ENCODE results near the gene MINDY3. TPM values are rescaled to one million over a fixed set of nuclear protein-coding genes. Genes with fewer than 3 reads are reported as not detected.
"Not testable (repeated sequence)": the region's sequence is repeated elsewhere in the genome, so short reads cannot be mapped to it uniquely, and the experiment has no call there.

Gene MINDY3
- total RNA-seq, 1 donor from 2014 or later: 26.3 TPM

DNA sequence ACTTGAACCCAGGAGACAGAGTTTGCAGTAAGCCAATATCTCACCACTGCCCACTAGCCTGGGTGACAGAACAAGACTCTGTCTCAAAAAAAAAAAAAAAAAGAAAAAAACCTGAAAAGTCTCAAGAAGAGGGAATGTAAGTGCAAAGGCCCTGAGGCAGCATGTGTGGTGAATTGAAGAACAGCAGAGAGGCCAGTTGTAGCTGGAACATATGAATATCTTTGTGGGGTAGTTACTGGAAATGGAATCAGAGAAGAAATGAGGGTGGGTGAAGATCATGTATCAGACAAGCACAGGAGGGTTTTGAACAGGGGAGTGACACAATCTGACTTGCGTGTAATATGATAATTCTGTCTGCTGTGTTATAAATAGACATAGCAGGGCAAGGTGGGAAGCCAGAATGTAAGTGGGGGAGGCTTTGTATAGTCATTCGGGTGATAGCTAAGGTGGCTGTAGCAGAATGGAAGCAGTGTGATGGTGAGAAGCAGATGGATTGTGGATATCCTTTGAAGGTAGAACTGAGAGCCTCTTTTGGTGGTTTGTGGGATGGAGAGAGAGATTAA is 95.3 kb downstream of the MINDY3 start:
- no peaks in the 10 kb centered on the region for H3K4me1 Mint-ChIP-seq (ENCODE audit: unreplicated experiment)
- DNase-seq (ENCODE audit: extremely low spot score, unreplicated experiment): no peak
- no peaks in the 10 kb centered on the region for H3K36me3 Mint-ChIP-seq
- no peaks in the 10 kb centered on the region for H3K27me3 Mint-ChIP-seq
- TF ChIP-seq, protein P1, sequence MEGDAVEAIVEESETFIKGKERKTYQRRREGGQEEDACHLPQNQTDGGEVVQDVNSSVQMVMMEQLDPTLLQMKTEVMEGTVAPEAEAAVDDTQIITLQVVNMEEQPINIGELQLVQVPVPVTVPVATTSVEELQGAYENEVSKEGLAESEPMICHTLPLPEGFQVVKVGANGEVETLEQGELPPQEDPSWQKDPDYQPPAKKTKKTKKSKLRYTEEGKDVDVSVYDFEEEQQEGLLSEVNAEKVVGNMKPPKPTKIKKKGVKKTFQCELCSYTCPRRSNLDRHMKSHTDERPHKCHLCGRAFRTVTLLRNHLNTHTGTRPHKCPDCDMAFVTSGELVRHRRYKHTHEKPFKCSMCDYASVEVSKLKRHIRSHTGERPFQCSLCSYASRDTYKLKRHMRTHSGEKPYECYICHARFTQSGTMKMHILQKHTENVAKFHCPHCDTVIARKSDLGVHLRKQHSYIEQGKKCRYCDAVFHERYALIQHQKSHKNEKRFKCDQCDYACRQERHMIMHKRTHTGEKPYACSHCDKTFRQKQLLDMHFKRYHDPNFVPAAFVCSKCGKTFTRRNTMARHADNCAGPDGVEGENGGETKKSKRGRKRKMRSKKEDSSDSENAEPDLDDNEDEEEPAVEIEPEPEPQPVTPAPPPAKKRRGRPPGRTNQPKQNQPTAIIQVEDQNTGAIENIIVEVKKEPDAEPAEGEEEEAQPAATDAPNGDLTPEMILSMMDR (conservative IDR thresholded peaks at IDR 0.05): no peak
- peaks cover 4% of the 10 kb centered on the region for H3K9me3 Mint-ChIP-seq
- H3K27ac Mint-ChIP-seq: no peak overlapping the region
- no peak overlapping the region for H3K4me3 Mint-ChIP-seq

DNA sequence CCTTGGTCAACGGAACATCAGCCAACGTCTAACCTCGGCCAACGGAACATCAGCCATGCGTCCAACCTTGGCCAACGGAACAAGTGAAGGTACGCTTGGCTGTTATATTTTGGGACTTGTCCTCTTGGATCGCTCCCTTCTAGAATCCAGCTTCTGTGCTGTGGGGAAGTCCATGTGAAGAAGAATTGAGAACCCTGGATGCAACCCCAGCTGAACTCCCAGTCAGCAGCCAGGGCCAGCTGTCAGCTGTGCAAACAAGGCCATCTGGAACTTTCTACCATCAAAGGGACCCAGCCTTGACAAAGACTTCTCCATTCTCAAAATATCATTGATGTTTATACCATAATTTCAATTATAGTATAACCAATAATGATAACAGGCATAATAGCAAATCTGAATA is 97.3 kb downstream of the MINDY3 start:
- H3K9me3 Mint-ChIP-seq: peaks cover 4% of the 10 kb centered on the region
- no peaks in the 10 kb centered on the region for H3K27me3 Mint-ChIP-seq
- no peaks in the 10 kb centered on the region for H3K36me3 Mint-ChIP-seq
- no peak overlapping the region for H3K27ac Mint-ChIP-seq
- H3K4me1 Mint-ChIP-seq (ENCODE audit: unreplicated experiment): no peaks in the 10 kb centered on the region
- H3K4me3 Mint-ChIP-seq: no peak overlapping the region
- TF ChIP-seq, protein P1 (conservative IDR thresholded peaks at IDR 0.05): no peak
- DNase-seq (ENCODE audit: extremely low spot score, unreplicated experiment): no peak

DNA sequence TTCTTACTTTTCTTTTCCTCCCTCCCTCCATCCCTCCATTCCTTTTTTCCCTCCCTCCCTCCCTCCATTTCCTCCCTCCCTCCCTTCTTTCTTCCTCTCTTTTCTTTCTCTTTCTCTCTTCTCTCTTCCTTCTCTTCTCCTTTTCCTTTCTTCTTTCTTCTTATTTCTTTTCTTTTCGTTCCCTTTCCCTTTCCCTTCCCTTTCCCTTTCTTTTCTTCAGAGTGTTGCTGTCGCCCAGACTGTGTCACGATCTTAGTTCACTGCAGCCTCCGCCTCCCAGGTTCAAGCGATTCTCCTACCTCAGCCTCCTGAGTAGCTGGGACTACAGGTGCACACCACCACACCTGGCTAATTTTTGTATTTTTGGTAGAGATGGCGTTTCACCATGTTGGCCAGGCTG is 98.1 kb downstream of the MINDY3 start:
- H3K9me3 Mint-ChIP-seq; H3K4me1 Mint-ChIP-seq (ENCODE audit: unreplicated experiment); DNase-seq (ENCODE audit: extremely low spot score, unreplicated experiment); H3K36me3 Mint-ChIP-seq; H3K27ac Mint-ChIP-seq; H3K27me3 Mint-ChIP-seq; H3K4me3 Mint-ChIP-seq: not testable (repeated sequence)

DNA sequence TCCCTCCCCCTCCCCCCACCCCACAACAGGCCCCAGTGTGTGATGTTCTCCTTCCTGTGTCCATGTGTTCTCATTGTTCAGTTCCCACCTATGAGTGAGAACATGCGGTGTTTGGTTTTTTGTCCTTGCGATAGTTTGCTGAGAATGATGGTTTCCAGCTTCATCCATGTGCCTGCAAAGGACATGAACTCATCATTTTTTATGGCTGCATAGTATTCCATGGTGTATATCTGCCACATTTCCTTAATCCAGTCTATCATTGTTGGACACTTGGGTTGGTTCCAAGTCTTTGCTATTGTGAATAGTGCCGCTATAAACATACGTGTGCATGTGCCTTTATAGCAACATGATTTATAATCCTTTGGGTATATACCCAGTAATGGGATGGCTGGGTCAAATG is 99.1 kb downstream of the MINDY3 start:
- not testable (repeated sequence) for H3K27ac Mint-ChIP-seq; H3K36me3 Mint-ChIP-seq; H3K4me1 Mint-ChIP-seq (ENCODE audit: unreplicated experiment); H3K9me3 Mint-ChIP-seq; DNase-seq (ENCODE audit: extremely low spot score, unreplicated experiment); H3K27me3 Mint-ChIP-seq; H3K4me3 Mint-ChIP-seq

DNA sequence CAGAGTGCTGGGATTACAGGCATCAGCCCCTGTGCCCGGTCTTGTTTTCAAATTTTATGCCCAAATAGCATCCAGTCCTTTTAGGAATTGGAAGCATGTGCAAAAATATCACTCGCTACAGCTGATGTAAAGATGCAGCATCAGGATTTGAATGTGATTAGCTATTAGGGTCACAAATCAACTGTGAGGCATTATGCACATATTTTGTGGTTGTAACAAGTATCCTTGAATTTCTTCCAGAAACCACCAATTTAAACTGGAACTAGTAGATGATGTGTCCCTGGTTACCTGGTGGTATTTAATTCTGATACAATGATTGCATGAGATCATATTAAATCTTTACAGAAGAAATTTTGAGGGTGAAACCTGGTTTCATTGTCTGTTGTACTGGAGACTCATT is 99.6 kb downstream of the MINDY3 start:
- no peak overlapping the region for H3K4me3 Mint-ChIP-seq
- no peak overlapping the region for H3K27ac Mint-ChIP-seq
- no peak for DNase-seq (ENCODE audit: extremely low spot score, unreplicated experiment)
- no peaks in the 10 kb centered on the region for H3K36me3 Mint-ChIP-seq
- H3K9me3 Mint-ChIP-seq: peaks cover 4% of the 10 kb centered on the region
- peaks cover 8% of the 10 kb centered on the region for H3K27me3 Mint-ChIP-seq
- no peaks in the 10 kb centered on the region for H3K4me1 Mint-ChIP-seq (ENCODE audit: unreplicated experiment)
- TF ChIP-seq, protein P1 (conservative IDR thresholded peaks at IDR 0.05): no peak

DNA sequence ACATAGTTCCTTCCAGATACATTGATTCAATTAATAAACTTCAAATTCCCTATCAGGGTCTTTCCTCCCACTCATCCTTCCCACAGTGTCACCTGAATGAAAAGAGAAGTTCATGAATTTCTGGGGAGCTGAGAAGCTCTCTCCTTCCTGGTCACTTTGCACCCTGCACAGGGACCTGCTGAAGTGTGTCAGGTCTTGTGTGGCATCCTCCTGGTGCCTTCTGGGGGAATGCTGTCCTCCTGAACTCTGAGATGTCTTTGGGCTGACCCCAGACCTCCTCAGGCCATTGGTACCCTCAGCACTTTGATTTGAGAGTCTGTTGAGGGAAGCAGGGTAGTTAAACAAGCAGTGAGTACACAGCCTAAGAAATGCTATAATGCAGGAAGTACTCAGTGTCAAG is 101.0 kb downstream of the MINDY3 start:
- no peak overlapping the region for H3K27ac Mint-ChIP-seq
- H3K4me3 Mint-ChIP-seq: no peak overlapping the region
- H3K36me3 Mint-ChIP-seq: no peaks in the 10 kb centered on the region
- no peaks in the 10 kb centered on the region for H3K4me1 Mint-ChIP-seq (ENCODE audit: unreplicated experiment)
- TF ChIP-seq, protein P1 (conservative IDR thresholded peaks at IDR 0.05): no peak
- peaks cover 4% of the 10 kb centered on the region for H3K9me3 Mint-ChIP-seq
- DNase-seq (ENCODE audit: extremely low spot score, unreplicated experiment): no peak
- peaks cover 8% of the 10 kb centered on the region for H3K27me3 Mint-ChIP-seq

DNA sequence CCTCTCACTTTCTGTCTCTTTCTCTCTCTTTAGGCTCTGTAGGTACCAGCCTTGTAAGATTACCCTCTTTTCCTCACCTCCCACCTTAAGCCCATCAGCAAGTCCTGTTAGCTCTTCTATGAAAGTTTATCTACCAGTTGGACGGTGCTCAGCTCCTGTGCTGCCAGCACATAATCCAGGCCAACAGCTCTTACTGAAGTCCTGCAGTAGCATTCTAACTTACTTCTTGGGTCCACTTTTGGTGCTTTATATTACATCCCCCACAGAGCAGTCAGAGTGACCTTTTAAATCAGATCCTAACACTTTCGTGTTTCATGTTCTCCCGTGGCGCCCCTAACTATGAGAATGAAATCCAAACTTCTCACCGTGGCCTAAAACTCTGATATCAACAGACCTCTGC is 101.7 kb downstream of the MINDY3 start:
- Mint-ChIP-seq H3K9me3 (peaks cover 4% of the 10 kb centered on the region), H3K36me3 (no peaks in the 10 kb centered on the region), H3K27me3 (peaks cover 8% of the 10 kb centered on the region), H3K27ac (no peak overlapping the region), H3K4me3 (no peak overlapping the region), H3K4me1 (ENCODE audit: unreplicated experiment) (no peaks in the 10 kb centered on the region)
- TF ChIP-seq, protein P1 (conservative IDR thresholded peaks at IDR 0.05): no peak
- DNase-seq (ENCODE audit: extremely low spot score, unreplicated experiment): no peak
